EL (cell line): ENCODE measurements around the gene WBP2NL.
"Not testable (repeated sequence)": the region's sequence is repeated elsewhere in the genome, so short reads cannot be mapped to it uniquely, and the experiment has no call there.

Experiments used
- DNase-seq: peaks from one replicate; pipeline ENCODE4 v3.0.0-alpha.2; 2016

WBP2NL gene, protein sequence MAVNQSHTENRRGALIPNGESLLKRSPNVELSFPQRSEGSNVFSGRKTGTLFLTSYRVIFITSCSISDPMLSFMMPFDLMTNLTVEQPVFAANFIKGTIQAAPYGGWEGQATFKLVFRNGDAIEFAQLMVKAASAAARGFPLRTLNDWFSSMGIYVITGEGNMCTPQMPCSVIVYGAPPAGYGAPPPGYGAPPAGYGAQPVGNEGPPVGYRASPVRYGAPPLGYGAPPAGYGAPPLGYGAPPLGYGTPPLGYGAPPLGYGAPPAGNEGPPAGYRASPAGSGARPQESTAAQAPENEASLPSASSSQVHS

DNA sequence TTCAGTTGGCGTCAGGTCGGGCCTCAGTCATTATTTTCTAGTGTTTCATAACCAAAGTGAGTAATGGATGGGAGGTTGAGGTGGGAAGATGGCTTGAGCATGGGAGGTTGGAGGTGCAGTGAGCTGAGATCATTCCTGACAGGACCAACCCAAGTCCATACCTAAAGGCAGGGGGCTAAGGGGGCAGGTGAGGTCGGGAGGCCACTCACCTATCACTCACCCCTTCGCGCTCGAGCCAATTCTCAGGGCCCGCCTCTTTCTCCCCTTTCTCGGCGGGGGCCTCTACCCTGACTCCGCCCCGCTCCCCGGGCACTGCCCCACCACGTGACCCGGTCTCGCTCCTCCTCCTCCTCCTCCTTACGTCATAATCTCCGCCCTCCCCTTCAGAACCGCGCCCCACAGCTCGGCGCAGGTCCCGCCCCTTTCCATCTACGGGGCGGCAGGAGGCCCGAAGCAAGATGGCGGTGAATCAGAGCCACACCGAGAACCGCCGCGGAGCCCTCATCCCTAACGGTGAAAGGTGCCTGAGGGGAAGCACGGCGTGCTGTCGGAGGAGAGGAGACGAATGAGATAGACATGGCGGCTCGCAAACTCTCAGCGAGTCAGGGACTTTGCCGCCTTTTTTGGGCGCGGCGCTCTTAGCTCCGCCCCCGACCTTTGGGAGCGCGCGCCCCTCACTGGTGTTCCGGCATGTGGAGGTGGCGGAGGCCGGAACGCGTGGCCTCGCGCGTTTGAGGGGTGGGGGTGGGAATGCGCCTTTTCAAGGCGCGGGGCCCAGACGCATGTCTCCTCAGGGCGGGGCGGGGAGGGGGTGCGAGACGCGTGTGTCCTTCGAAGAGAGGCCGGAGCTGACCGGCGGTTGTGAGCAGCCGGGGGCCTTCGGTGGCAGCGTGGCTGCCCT is at the start of gene WBP2NL:
Gene WBP2NL (plus strand): TSS at position 428 of the 901 bp plus-strand sequence. CDS start 31 bp downstream, at position 459.
- DNase-seq: peak; percentile 76

DNA sequence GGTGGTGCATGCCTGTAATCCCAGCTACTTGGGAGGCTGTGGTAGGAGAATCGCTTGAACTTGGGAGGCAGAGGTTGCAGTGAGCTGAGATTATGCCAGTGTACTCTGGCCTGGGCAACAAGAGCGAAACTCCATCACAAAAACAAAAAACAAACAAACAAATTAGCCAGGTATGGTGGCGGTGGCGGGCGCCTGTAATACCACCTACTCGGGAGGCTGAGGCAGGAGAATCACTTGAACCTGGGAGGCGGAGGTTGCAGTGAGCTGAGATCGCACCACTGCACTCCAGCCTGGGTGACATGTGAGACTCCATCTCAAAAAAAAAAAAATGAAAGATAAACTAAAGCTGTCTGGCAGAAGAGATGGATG is 49.7 kb upstream of the WBP2NL start:
- DNase-seq: not testable (repeated sequence)

DNA sequence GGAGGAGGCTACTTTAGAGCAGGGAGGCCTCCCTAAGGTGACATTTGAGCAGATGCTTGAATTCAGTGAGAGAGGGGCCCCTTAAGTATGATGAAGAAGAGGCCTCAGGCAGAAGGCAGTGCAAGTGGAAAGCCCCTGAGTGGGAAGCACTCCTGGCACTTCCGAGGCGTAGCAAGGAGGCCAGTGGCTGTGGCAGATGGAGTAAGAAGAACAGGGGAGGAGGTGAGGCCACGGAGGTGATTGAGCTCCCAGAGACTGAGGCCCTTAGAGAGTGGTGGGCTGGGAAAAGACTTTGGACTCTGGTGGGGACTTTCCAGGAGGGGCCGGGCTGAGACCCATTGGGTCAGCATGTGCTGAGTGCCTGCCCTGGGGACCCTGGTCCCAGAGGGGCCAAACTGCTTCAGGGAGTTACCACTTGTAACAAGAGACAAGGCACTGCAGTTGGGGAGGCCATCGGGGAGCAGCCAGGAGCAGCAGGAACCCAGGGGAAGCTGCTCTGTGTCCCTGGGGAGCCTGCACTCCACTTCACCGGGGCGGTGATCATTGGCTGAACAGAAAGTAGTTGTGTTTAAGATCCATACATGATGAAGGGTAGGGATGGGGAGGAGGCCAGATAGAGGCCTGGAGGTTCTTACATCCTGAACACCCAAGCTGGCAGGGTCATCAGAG is 49.2 kb upstream of the WBP2NL start:
- DNase-seq: no peak

DNA sequence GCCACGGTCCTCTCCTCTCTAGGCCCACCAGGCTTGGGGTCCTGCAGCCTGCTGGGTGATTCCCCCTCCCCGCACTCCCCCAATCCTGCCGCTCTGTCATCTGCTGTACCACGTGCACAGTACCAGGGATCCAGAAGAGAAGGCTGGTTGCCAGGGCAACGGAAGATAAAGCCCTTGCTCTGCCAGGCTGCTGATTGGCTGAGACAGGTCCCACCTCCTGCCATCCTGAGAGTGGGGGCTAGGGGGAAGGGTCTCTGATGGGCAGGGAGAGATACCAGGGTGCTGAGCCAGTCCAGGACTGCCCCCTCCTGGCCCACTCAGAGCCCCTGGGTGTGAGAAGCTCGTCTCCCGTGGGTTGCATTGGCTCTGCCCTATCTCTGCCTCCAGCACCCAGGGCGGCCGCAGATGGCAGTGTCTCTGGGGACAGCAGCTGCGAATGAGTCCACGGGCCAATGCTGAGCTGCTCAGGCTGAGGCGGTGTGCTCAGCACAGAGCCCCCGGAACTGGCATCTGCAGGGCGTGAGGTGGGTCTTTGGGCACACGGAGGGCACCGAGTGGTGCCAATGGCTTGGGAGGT is 46.6 kb upstream of the WBP2NL start, which contains the start of gene SMIM45:
Gene SMIM45 (plus strand): TSS at position 253 of the 577 bp plus-strand sequence.
- no peak for DNase-seq

DNA sequence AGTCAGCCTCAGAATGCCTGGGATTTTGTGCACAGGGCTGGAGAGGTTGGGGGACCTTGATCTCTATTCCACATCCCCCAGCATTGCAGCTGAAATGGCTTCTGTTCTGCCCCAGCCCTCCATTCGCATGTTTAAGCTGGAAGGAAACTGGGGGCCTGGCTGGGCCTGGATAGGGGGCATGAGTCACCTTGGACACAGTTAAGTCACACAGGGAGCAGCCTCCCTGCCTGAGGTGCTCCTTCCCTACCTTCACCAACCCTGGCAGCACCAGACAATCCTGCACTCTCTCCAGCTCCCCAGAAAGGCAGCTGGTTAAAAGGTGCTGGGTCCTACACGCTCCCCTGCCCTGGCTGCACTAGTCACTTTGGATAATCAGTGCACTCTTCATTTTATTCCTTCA is 45.9 kb upstream of the WBP2NL start:
- DNase-seq: peak; percentile 27

DNA sequence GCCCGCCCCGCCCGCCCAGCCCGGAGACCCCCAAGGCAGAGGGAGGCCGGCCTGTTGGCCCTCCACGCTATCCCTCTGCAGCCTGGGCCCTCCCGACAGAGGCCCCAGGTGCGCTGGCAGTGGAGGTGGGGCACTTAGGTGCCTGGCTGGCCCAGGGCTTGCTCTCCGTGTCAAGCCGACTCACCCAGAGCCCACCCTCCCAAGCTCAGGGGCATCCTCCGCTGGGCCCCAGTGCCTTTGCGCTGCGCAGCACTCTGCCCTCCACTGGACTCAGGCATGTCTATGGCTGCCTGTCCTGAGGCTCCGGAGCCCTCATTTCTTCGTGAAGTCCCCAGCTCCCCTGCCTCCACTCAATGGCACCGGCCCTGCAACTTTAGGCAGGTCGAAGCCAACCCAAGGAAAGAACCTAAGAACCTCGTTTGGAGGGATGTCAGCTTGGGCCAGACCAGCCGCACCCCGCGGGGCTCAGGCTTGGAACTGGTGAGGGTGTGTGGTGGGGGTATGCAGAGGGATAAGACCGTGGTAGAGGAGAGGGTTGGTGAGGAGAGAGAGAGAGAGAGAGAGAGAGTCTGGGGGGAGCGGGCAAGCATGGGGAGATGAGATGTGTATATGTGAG is 40.5 kb upstream of the WBP2NL start:
- no peak for DNase-seq

- no peak for DNase-seq
Observed at GRCh38 chr22:41963453-41964111, 35.0 kb upstream of the WBP2NL start.

DNA sequence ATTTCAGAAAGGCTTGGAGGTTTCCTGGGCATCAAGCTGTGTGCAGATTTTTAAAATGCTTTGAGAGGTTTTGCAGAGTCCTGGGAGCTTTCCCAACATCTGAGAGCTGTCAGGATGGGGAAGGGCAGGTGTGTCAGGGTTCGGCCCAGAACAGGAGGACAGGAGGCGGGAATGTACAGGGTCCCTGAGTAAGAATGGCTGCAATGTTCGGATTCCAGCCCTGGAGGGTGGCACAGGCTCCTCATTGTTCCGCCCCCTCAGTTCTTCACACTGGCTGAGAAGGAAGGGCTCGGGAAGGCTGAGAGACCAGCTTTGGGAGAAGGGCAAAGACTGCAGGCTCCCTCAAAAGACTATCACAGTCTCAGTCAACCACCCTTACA is 34.5 kb upstream of the WBP2NL start:
- DNase-seq: no peak

DNA sequence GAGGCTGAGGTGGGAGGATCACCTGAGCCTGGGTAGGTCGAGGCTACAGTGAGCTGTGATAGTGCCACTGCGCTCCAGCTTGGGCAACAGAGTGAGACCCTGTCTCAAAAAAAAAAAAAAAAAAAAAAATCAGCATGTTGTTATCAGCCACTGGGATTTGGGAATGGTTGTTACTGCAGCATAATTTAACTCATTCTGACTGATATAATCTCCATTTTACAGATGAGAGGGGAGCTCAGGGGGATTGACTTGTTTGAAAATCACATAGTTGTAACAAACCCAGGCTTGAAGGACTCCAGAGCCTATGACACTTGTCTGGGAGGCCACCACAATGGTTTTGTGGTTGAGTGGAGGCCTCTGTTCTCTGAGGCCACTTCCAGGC is 32.4 kb upstream of the WBP2NL start:
- no peak for DNase-seq

GRCh38 chr22:41966607-41967240 is 31.9 kb upstream of the WBP2NL start:
- peak; percentile 98 for DNase-seq

GRCh38 chr22:41968601-41969000 is 30.0 kb upstream of the WBP2NL start:
- no peak for DNase-seq

- DNase-seq: no peak
Observed at GRCh38 chr22:41969110-41969646, 29.4 kb upstream of the WBP2NL start, which contains the start of gene SEPTIN3. Gene SEPTIN3 (plus strand): TSS chr22:41969443. CDS start chr22:41971493, 2,050 bp downstream.

GRCh38 chr22:41970601-41971000 is 28.0 kb upstream of the WBP2NL start:
- no peak for DNase-seq

DNA sequence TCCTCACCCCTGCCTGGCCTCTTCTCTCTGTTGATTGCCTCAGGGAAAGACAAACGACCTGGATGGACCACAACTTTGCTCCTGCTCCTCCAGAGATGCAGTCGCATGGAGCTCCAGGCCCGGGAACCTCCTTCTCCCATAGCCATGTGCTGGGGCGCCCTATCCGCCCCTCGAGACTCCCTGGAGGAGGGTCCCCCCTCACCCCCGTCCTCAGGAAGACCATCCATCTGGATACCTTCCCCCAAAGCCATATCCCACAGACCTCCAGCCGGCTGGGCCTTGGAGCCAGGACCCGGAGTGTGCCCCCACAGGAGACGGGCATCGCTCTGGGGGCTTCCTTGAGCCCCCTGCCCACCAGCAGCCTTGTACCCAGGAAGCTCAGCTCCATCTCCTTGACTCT is 27.2 kb upstream of the WBP2NL start:
- no peak for DNase-seq

DNA sequence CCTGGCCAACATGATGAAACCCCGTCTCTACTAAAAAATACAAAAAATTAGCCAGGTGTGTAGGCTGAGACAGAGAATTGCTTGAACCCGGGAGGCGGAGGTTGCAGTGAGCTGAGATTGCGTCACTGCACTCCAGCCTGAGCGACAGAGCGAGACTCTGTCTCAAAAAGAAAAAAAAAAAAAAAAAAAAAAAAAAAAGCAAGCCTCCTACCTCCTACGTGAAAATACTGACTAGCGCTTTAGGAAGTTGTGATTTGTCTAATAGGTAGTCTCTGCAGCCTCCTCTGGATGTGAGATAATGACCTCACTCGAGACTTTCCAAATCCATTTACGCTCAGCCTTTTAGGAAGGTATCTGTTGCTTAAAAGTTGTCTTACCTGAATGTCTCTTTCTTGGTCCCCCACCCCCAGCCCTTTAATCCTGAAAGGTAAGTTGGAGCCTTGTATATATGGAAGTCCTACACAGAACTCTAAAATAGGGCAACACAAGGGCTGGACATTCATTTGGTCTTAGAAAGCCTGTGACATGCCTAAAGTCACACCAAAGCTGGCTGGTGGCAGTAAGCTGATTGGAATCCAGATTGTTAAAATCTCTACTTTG is 23.8 kb upstream of the WBP2NL start:
- no peak for DNase-seq

DNA sequence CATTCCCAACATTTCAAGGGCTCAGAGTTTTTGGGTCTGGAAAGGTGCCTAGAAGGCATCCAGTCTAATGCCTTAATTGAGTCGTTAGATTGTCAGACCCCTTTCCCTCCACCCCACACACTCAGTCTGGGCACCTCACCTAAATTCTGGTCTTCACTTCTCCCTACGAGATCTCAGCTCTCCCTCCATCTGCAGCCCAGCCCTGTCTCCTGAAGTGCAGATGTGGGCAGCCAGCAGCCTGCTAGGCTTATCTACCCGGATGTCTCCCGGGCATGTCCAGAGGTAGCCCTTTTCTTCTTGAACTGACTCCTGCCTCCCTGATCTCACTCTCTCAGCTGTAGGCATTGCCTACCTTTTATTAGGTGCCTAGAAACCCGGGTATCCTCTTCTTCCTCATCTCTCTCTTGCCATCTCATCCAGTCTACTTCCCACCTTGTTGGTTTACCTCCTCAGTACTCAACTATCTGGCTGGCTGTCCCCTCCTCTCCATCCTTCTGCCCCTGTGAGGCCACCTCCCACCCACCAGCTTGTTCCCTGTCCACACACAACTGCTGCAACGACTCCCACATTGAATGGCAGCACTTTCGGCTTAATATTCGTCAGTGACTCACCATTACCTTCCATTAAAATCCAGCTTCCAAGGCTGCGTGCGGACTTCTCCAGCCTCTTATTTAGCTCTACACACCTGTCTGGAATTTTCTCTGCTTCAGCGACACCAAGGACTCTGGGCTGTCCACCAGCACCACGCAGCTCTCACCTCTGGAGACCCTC is 23.1 kb upstream of the WBP2NL start:
- DNase-seq: no peak

GRCh38 chr22:41976070-41976901 is 22.3 kb upstream of the WBP2NL start:
- DNase-seq: no peak

- DNase-seq: no peak
Observed at GRCh38 chr22:41976961-41977566, 21.5 kb upstream of the WBP2NL start.

GRCh38 chr22:41978732-41979131 is 19.9 kb upstream of the WBP2NL start:
- DNase-seq: no peak
